Prostate gland (tissue), 2 donors: ENCODE measurements around the gene NEU2.

ENCODE experiments used
- CTCF ChIP-seq, 4 experiments: fragments of 200-600 bp in 2 of 4; fragments of 450-650 bp in 2 of 4; sonication (generic) in 2 of 4; IDR thresholded peaks; 1 replicate in 3 of 4; 2 replicates in 1 of 4; pipeline ENCODE4 v1.5.1; 2016 to 2019; ENCODE audit warnings: antibody characterized with exemption in 4 of 4, mild to moderate bottlenecking in 2 of 4, moderate library complexity in 2 of 4
- POLR2A ChIP-seq: fragments of 450-650 bp; IDR thresholded peaks from one replicate; pipeline ENCODE4 v1.6.1; 2016; ENCODE audit warnings: antibody characterized with exemption, mild to moderate bottlenecking
- POLR2AphosphoS5 ChIP-seq: sonication (generic); formaldehyde crosslinking; IDR thresholded peaks from one replicate; pipeline ENCODE4 v1.6.1; 2017; ENCODE audit warnings: antibody characterized with exemption

- no peak for TF ChIP-seq CTCF (IDR thresholded peaks at IDR 0.05)
- no peak for TF ChIP-seq POLR2A
- no peak for TF ChIP-seq POLR2AphosphoS5
Observed at GRCh38 chr2:233049194-233049761, 16.8 kb downstream of the NEU2 start.
